ENCODE results near the gene CPS1.

Gene CPS1

DNA sequence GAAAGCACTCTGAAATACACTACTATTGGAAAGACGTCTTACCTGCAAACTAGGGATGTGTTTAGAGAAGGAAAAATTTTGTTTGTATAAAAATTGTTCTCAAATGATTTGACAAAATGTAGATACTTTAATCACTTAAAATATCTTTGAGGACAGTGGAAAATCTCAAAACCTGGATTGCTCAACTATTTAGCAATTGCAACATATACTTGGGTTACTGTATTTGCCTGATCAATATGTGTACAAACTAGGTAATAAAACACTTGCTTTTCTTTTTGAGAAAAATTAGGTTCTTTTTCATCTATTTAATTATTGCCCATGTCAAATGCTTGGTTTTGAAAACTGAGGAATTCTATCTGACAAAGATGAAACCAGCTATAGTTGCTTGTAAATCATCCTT lies 60.9 kb downstream of the CPS1 start:
- DNase-seq = no peak

DNA sequence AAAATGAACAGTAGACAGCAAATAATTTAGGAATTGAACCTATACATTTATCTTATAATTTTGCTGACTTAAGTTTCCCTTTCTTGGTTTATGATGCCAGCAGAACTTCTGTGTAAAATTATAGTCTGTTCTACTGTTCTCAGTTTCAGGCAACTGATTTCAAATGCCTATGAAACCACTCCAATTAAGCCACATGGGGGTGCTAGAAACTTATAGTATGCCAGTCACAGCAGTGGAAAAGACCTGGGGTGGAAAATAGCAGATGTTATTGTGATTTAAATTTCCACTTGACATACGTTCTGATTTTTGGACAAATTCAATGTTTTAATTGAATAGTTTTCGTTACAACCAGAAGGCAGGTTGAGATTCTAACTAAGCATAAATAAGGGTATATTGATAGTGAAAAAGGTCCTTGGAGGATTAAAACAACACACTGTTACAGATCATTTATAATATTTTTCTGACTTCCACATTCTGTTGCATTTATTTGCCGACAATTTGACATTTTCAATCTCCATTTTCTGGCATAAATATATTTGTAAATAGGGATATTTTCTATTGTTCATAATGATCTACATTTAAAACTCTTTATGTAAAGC lies 61.4 kb downstream of the CPS1 start:
- DNase-seq = no peak

DNA sequence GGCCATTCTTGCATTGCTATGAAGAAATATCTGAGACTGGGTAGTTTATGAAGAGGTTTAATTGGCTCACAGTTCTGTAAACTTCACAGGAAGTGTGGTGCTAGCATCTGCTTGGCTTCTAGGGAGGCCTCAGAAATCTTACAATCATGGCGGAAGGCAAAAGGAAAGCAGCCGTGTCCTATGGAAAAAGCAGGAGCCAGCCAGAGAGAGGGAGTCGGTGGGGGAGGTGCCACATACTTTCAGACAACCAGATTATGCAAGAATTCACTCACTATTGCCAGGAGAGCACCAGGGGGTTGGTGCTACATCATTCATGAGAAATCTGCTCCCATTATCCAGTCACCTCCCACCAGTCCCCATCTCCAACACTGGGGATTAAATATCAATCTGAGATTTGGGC lies 64.1 kb downstream of the CPS1 start:
- no peak for DNase-seq

DNA sequence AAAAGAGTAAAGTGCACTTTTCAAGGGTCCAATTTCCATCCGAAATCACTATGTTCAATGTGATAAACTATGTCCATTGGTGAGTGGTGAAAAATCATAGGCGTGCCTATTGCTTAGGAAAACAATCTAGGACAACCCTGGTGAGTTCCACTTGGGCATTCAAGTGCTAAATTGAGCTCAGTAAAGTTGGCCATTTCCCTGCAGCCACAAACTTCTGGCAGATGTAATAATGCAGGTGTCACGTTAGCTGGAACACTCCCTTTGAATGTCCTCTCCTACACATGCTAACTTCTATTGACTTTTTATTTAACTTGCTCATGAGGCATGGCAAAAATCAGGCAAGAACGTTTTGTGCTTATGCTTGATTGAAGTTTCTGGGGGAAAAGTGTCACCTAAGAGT lies 67.1 kb downstream of the CPS1 start:
- DNase-seq = no peak

DNA sequence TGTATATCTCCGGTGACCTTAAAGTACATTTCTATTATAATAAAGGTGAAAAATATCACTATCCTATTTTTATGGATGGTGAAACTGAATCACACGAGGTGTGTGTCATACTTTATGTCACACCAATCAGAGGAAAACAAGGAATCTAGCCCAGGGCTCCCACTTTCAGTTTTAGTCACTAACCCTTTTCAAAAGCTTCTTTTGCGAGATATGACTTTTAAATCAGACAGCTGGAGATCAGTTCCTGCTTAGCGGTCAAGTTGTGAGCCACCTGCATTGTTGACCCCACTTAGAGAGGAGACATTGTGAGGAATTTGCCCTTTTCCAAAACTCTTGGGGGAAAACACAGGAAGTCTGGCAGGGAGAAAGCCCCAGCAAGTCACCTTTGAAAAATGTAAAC lies 70.5 kb downstream of the CPS1 start:
- DNase-seq = no peak

DNA sequence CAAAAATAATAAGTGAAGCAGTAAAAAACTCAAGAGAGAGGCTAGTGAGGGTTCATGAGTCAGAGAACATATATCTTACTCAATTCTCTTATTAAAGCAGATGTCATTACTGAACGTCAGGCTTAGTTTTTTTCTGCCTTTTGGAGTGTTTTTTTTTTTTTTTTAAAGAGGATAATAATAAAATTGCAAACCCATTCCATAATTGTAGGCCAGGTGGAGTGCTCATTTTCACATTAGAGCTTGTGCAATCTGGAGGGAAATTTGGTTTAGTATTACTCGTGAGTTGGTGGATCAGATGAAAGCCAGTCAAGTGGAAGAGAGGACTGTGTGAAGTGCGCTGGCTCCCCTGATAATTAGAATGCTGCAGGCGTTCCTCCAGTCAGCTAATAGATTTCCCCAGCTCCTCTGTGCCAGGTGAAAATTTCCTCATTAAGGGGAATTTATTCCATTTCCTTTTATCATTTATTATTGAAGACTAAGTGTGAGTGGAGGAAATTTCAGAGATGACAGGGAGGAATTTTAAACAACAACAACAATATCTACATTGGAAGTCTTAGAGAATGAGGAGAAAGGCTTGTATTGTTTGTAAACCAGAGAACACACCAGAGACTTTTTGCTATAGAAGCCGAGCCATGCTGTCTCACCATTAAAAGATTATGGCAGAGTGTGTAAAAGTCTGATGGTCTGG lies 74.6 kb downstream of the CPS1 start:
- no peak for DNase-seq

DNA sequence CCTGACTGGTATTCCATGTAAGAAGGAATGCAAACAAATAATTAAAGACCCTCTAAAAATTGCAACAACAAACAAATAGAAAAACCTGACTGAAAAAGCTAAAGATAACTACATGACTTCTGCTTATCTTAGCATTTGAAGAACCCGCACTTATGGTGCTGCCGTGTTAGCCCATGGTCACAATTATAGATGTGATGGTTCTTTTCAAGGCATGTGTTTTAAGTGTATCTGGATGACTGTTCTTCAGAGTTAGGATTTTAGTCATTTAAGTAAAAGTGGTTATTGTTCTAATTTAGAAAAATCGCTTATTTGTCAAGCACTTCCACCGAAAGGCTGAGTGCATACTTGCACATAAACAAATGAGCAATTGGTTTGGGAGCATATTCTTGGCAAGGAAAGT lies 77.3 kb downstream of the CPS1 start:
- no peak for DNase-seq

DNA sequence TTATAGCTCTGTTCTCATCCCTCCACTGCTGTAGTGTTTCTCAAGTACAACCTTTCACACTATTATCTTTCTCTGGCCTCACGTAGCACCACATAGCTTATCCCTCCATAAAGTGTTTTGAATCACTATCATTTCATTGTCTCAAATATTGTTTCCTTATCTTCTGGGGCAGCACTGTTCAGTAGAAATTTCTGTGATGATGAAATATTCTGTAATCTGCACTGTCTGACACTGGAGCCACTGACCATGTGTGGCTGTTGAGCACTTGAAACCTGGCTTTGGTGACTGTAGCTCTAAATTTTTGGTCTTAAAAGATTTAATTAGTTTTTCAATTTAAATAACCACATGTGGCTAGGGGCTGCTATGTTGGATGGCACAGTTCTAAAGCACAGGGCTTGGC lies 78.9 kb downstream of the CPS1 start:
- no peak for DNase-seq

DNA sequence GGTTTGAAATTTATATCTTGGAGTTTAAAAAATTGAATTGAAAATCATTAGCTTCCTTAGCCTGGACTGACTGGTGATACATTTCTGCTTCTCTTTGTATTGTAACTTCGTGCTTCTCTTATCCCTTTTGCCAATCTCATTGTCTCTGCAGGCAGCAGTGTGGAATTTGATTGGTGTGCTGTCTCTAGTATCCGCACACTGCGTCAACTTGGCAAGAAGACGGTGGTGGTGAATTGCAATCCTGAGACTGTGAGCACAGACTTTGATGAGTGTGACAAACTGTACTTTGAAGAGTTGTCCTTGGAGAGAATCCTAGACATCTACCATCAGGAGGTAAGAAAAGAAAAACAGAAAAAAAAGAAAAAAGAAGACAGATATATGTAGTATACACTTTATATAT lies 85.9 kb downstream of the CPS1 start:
- no peak for DNase-seq

DNA sequence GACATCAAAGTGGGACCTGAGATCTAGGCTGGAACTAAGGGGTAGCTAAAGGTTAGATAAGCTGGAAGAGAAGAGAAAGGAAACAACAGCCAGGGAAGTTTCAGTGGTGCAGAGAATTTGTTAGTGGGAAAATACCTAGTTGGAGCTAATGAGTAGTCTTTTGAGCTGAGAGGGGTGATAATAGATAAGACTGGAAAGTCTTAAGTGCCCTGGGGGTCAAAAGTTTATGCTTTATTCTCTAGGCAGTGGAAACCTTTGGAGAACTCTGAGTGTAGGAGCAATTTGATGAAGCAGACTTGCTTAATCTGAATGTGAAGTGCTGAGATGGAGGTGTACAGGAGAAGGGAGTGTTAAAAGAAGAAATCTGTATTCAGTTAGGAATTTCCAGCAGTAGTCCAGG lies 90.8 kb downstream of the CPS1 start:
- no peak for DNase-seq

DNA sequence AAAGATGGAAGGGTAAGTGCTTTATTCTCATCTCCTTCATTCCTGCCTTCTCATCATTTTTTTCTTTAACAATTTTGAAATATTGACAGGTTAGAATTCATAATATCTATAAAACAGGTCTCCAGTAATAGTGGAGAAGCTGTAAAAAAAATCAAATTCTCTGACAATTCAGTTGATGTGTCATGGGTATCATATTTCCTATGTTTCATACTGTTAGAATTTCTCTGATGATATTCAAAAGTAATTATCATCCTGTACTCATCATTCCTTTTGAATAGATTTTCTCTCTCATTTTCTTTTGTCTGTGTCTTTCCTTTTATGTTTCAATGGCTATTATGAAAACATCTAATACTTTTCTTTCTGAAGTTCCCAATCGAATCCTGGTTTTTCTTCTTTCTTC lies 97.7 kb downstream of the CPS1 start:
- no peak for DNase-seq

DNA sequence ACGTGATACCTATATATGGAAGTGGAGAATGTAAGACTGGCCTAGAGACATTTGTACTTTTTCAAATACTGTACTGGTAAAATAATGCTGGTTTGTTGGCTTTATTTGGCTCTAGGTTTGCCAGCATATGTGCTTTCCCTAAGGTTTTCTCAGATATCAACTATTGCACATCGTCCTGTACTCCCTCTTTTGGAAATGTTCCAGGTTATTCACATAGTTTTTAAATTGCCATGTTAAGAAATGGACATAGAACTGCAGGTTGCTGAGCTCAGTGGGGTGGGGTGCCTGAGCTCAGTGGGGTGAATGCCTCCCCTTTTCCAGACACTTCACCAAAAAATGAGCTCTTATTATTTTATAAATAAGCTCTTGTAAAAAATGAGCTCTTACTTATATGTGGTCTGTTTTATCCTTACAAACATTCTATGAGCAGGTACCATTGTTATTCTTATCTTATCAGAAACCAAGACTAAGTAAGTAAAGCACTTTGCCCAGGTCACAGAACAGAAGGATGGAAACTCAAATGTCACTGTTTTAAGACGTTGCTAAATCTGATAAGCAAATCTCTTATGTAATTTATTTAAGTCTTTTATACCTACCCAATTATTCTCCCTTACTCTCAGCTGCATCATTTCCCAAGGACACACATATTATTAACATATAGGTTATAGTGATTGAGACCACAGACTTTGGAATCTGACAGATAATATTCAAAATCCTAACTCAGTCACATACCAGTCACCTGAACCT lies 99.0 kb downstream of the CPS1 start:
- DNase-seq = no peak

DNA sequence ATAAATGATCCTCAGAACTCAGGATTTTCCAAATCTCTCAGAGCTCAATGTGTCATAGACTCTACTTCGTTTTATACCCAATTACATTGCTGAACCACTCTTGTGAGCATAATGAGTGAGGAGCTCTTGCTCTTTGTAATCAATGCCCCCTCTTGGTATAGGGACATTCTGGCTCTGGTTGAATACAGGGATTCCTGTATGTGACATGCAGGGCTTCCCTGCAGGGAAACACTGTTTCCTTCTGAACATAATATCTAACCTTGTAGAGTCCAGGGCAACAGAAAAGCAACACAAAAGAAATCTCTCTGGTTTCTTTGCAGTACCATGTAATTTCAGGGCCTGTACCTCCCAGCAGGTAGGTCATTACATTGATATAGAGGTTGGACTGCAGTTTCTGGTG lies 101.5 kb downstream of the CPS1 start:
- DNase-seq = no peak

DNA sequence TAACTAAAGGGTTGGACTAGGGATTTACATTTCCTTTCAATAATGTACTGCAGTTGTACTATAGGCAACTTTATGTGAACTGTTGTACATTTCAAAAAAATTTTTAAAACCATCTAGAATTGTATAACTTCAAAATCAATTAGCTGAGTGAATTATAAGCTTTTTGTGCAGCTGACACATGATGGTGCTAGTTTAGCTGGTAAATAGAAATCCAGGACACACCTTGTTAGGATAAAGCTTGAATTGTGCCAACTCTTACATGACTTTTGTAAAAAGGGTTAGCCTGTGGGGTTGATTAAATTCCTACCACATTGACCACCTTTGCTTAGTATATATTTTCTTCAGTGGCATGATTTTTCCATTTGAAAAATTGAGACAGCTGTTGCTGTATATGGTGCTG lies 104.4 kb downstream of the CPS1 start:
- DNase-seq = no peak

DNA sequence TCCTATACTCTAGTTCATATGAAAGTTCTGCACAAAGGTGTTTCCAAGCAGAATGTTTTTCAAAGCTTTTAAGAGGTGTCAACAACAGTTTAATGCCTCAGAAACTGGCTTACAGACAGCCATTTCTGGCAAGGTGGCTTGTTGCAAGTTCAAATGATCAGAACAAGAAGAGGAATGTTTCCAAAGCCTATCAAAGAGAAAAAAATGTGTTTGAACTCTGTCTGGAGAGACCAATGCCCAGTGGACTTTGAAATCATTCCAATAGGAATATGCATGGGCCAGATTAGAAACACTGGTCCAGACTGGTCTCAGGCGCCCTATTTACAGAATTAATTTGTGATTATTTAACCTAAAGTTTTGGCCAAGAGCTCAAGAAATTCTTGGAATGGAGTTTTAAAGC lies 106.2 kb downstream of the CPS1 start:
- no peak for DNase-seq

DNA sequence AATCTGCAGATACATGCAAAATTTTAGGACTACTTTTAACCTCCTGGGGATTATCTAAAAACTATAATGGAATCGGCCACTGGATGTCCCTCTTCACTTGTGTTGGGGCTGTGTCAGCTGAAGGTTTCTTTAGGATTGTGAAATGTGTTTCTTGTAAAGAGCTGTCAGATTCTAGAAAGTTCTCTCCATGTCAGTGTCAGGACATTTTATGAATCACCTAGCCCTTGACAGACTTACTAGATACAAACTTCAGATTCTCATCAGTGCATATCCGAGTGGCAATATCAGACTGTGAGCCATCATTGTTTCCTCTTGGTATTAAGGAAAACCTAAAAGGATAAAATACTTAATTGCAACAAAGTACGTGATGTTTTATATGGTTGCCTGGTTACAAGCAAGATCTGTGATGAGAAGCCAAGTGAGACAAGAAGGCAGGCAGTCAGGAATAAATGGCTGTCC lies 107.3 kb downstream of the CPS1 start:
- no peak for DNase-seq

DNA sequence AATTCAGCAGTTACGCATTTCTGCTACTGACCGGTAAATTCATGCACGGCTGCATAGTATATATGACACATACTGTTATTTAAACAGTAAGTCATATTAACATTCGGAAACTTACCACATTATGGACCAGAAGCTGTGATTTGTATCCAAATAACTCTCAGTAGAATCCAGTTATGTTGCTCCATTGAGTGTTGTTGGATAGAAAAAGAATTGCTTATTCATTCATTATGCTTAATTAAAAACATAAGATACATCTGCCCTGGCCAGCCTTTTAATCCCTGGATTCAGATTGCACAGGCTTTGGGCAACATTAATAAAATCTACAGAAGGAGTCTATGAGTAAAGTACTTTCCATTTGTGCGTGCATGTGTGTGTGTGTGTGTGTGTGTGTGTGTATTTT lies 111.3 kb downstream of the CPS1 start:
- no peak for DNase-seq

DNA sequence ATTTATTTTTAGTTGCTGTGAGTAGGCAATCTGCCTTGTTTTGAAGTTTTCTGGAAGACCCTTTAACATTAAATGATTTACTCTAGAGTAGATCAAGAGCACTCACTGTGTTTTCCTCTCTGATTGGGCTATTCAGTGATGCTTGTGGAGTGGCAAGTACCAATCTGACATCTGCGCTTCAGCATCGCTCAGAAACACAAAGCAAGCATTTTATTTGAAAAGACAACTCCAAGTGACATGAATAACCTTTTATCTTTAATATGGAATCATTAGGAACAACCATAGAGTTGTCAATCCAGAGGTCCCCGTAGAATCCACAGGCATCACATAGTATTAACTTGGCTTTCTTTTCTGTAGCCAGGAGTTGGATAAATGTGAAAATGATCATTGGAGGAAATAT lies 114.7 kb downstream of the CPS1 start:
- no peak for DNase-seq

DNA sequence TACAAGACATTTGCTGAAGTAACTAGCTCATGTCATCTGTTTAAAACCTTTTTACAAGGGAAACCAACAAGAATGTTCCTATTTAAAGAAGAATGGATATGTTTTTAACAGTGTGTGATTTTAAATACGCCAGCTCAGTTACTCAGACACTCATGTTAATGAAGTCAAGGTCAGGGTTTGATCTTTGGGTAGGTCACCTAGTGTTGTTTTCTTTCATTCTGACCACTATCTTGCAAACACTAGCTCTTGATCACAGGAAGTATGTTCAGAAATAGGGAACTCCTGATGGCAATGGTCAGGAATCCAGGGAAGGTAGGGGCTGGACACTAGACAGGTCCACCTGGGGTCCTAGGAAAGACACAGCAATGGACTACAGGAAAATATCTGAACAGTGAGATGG lies 116.7 kb downstream of the CPS1 start:
- DNase-seq = no peak

DNA sequence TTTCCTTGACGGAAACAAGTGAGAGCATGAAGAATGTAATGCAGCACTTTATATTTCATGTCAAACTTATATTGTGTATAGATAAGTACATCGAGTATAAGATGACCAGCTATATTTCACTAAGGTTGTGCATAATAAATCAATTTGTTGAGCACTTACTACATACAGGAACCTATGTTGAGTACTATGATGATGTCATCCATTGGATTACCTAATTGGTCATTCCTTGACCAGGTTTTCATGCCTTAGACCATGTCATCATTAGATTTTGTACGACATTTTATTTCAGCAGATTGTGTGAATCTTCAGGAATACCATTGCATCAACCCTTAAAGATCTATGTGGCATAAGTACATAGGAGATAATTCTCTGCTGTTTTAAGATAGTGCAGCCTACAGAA lies 119.7 kb downstream of the CPS1 start:
- DNase-seq = no peak

DNA sequence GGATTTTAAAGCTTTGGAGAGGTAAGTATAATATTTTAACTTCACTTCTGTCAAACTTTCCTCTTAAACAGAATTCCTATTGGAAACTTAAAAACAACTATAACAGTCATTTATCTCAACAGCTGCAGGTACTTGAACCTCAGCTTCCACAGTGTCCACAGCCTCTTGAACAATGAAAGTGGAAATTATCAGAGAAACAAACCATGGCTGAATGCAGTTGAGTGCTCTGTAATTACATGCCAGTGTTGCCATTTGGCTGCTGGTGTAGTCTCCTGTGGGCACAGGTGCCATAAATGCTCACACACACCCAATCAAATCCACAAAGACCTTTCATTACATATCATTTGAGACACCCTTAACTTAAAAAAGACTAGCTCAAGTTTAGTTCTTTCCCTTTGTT lies 125.1 kb downstream of the CPS1 start:
- DNase-seq = no peak

DNA sequence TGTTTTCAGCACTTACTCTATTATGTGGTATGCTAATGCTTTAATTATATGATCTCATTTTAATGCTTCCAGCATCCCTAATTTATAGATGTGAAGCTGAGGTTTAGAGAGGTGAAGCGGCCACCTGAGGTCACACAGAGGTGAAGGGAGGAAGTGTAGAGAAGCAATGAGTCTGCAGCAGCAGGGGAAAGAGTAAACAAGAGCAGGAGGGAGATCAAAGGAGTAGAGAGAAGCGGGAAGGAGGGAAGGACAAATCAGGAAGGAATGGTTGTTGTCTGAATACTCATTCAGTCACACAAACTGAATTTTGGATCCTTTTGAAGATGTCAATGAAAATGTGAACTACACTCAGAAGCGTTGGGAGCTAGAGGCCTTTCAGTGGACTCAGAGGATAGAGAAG lies 130.0 kb downstream of the CPS1 start:
- DNase-seq = no peak

DNA sequence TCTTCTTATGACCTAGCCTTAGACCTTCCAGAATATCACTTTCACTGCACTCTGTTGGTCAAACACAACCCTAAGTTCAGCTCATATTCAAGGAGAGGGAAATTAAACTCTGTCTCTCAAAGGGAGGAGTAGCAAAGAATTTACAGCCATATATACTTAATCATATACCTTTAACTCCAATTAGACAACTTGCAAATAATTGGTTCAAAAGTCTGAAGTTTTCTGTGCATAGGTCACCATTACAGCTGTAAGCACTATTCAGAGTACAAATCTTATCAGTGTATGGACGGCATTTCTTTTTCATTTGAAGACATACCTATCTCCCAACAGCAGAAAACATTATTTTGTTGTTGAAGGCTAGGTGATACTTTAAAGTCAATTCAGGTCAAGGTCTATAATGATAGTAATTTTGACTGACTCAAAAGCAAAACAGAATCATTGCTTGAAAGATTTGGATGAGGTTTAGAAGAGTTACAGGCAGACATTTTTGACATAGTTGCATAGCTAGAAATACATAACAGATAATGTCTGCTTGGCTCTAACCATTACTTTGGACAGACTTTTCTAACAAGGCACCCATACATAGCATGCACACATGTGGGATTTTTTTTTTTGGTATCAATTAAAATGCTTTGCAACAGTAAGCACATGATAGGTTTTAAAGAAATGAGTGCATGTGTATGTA lies 131.5 kb downstream of the CPS1 start:
- DNase-seq = no peak

DNA sequence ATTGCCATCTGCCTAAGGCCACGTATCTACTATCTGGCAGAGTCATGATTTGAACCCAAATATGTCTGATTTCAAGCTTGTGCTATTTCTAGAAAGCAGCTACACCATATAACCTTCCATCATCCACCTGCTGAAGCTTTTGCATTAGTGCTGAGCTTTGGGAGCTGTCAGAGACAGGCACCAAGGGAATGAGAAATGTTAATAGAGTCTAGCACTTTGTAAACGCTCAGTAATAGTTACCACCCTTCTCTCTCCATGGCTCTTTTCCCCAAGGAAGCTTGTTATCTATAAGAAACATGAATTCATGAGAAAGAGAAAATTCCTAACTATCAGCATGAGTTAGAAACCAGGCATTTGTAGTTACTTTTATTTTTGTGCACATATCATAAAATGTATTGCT lies 151.5 kb downstream of the CPS1 start:
- DNase-seq = no peak

Measured in stimulated activated CD4-positive, alpha-beta T cell treated with anti-CD3 and anti-CD28 coated beads, Interleukin-4, amount 100 ng/mL, for 4 hours (primary cell).